Endometrial microvascular endothelial cells (primary cell): ENCODE results near the gene SF3B6. TPM values are rescaled to one million over a fixed set of nuclear protein-coding genes. Genes with fewer than 3 reads are reported as not detected.
"Not testable (repeated sequence)": the region's sequence is repeated elsewhere in the genome, so short reads cannot be mapped to it uniquely, and the experiment has no call there.

Source experiments
- in situ Hi-C: cut with HindIII; loops from 2 replicates; pipeline ENCODE4 v1.10.0; 2017; ENCODE audit warnings: low sequenced_read_pairs, low pct_unique_long_range_greater_than_20kb; ENCODE audit errors: inconsistent ontology term
- total RNA-seq: library from RNA; depleted of rRNA; stranded (reverse); fragments of >200 nt; gene quantifications from one replicate; pipeline ENCODE4 v1.2.3, GENCODE V29; 2015; ENCODE audit errors: inconsistent ontology term

SF3B6 gene
- 145 TPM for total RNA-seq

- in situ Hi-C loops, result no loop called here
These were observed at the start of gene SF3B6 for GRCh38 chr2:24075915-24076848. TSS of gene SF3B6 (minus strand) at chr2:24076326. CDS start at chr2:24076229, 97 bp downstream.

GRCh38 chr2:24123922-24124580, 47.9 kb upstream of the SF3B6 start:
- in situ Hi-C loops, result no loop called here

GRCh38 chr2:24123195-24123921, 47.2 kb upstream of the SF3B6 start, which contains the start of the genes FAM228B and PFN4:
TSS of gene FAM228B (plus strand) at chr2:24123469. CDS start at chr2:24124362, 893 bp downstream.
TSS of gene PFN4 (minus strand) at chr2:24123334. CDS start at chr2:24122535, 799 bp downstream.
- in situ Hi-C loops, result no loop called here

- in situ Hi-C loops, result no loop called here
These were observed 46.5 kb upstream of the SF3B6 start for GRCh38 chr2:24122366-24123194.

- in situ Hi-C loops, result no loop called here
These were observed 45.3 kb upstream of the SF3B6 start for GRCh38 chr2:24121469-24121868.

- in situ Hi-C loops, result no loop called here
These were observed 44.9 kb upstream of the SF3B6 start for GRCh38 chr2:24121066-24121465.

- in situ Hi-C loops, result no loop called here
These were observed 41.8 kb upstream of the SF3B6 start for GRCh38 chr2:24117902-24118301.

GRCh38 chr2:24115057-24115456, 38.9 kb upstream of the SF3B6 start:
- in situ Hi-C loops, result no loop called here

GRCh38 chr2:24111407-24111901, 35.3 kb upstream of the SF3B6 start:
- in situ Hi-C loops, result no loop called here

- in situ Hi-C loops, result no loop called here
These were observed 34.7 kb upstream of the SF3B6 start for GRCh38 chr2:24110660-24111303.

- in situ Hi-C loops, result not testable (repeated sequence)
These were observed 33.3 kb upstream of the SF3B6 start for GRCh38 chr2:24109431-24109830.

GRCh38 chr2:24107336-24107735, 31.2 kb upstream of the SF3B6 start:
- in situ Hi-C loops, result no loop called here

GRCh38 chr2:24106786-24107185, 30.7 kb upstream of the SF3B6 start:
- in situ Hi-C loops, result no loop called here

GRCh38 chr2:24105816-24106215, 29.7 kb upstream of the SF3B6 start:
- in situ Hi-C loops, result no loop called here

GRCh38 chr2:24104906-24105305, 28.8 kb upstream of the SF3B6 start:
- in situ Hi-C loops, result no loop called here

- in situ Hi-C loops, result no loop called here
These were observed 28.1 kb upstream of the SF3B6 start for GRCh38 chr2:24104110-24104650.

GRCh38 chr2:24102677-24103076, 26.6 kb upstream of the SF3B6 start:
- in situ Hi-C loops, result no loop called here

- in situ Hi-C loops, result no loop called here
These were observed 25.9 kb upstream of the SF3B6 start for GRCh38 chr2:24101992-24102391.
